GM19099 (cell line): ENCODE results near the gene CIDEC.

Experiments used
- POLR2A ChIP-seq: IDR thresholded peaks from 3 replicates; pipeline ENCODE4 v1.6.1; 2011; ENCODE audit warnings: low read depth; ENCODE audit not compliant: insufficient read length; ENCODE audit errors: extremely low read depth

Gene CIDEC

GRCh38 chr3:9889405-9889804, 9.4 kb upstream of the CIDEC start:
- no peak for TF ChIP-seq POLR2A

- TF ChIP-seq POLR2A: no peak
Measured at GRCh38 chr3:9888540-9888939, 8.5 kb upstream of the CIDEC start.

GRCh38 chr3:9887480-9887879, 7.4 kb upstream of the CIDEC start:
- TF ChIP-seq POLR2A: no peak

GRCh38 chr3:9886328-9886727, 6.3 kb upstream of the CIDEC start:
- TF ChIP-seq POLR2A: no peak

GRCh38 chr3:9884555-9885165, 4.6 kb upstream of the CIDEC start:
- TF ChIP-seq POLR2A: no peak

GRCh38 chr3:9883706-9884554, 3.9 kb upstream of the CIDEC start:
- no peak for TF ChIP-seq POLR2A

- TF ChIP-seq POLR2A: no peak
Measured at GRCh38 chr3:9881441-9881840, 1.4 kb upstream of the CIDEC start.

- TF ChIP-seq POLR2A: no peak
Measured at GRCh38 chr3:9878700-9879099, 1.4 kb downstream of the CIDEC start.

- no peak for TF ChIP-seq POLR2A
Measured at GRCh38 chr3:9876991-9877390, 3.1 kb downstream of the CIDEC start.

GRCh38 chr3:9875448-9875847, 4.6 kb downstream of the CIDEC start:
- no peak for TF ChIP-seq POLR2A

GRCh38 chr3:9870978-9871377, 9.1 kb downstream of the CIDEC start:
- no peak for TF ChIP-seq POLR2A

GRCh38 chr3:9869955-9870354, 10.1 kb downstream of the CIDEC start:
- no peak for TF ChIP-seq POLR2A

- no peak for TF ChIP-seq POLR2A
Measured at GRCh38 chr3:9867106-9867505, 12.9 kb downstream of the CIDEC start.

GRCh38 chr3:9866639-9867038, 13.4 kb downstream of the CIDEC start:
- no peak for TF ChIP-seq POLR2A

- no peak for TF ChIP-seq POLR2A
Measured at GRCh38 chr3:9864200-9864927, 15.7 kb downstream of the CIDEC start.
